ENCODE data around the gene ZNF276. TPM values are rescaled to one million over a fixed set of nuclear protein-coding genes. Genes with fewer than 3 reads are reported as not detected.
A peak's percentile ranks its signal among the peaks of the same experiment; 100 is the strongest.
"Not testable (repeated sequence)": the region's sequence is repeated elsewhere in the genome, so short reads cannot be mapped to it uniquely, and the experiment has no call there.

Gene ZNF276
- total RNA-seq, 1 donor from 2014 or later = 17.5 TPM

DNA sequence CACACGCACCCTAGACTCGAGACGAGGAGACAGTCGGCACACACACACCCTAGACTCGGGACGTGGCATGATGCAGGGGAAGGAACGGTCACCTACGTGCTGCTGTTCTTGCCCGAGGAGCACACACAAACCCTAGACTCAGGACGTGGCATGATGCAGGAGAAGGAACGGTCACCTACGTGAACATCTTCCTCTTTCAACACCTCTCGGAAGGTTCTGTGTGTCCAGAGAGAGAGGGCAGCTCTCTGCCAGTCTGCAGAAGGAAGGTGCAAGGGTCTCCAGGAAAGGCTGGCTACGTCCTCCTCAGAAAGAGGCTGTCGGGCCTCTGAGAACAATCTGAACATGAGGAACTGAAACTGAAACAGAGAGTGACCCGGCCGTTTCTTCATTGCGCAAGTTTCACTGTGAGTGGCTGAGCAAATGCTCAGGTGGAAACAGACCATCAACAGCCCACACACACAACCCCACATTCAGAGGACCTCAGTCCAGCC lies 43.4 kb downstream of the ZNF276 start:
- intact Hi-C loops (cut with DNase I) = no loop called here

DNA sequence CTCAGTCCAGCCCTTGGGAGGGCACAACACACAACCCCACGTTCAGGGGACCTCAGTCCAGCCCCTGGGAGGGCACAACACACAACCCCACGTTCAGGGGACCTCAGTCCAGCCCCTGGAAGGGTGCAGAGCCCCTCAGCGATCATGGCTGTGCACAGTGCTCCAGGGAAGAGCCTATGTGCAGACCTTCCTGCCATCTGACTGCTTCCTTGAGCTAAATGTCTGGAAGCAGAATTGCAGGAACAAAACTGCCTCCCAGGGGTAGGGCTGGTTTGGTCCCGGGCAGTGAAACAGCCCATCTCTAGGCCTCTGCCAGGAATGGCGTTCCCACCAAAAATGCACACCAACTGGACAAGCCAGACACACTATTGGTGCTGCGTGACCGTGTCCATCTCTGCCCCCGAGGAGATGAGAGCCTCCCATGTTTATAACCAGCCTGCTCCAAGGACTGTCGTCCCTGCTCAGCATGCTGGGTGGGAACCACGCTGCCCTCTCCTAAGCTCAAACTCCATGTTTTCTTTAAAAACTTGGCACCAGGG lies 44.0 kb downstream of the ZNF276 start:
- intact Hi-C loops (cut with DNase I) = no loop called here
- no peak for DNase-seq (ENCODE audit: low spot score)

More for the DNA sequence above, 43.4 kb downstream of the ZNF276 start:
- DNase-seq (ENCODE audit: low spot score) = peak; percentile 88

DNA sequence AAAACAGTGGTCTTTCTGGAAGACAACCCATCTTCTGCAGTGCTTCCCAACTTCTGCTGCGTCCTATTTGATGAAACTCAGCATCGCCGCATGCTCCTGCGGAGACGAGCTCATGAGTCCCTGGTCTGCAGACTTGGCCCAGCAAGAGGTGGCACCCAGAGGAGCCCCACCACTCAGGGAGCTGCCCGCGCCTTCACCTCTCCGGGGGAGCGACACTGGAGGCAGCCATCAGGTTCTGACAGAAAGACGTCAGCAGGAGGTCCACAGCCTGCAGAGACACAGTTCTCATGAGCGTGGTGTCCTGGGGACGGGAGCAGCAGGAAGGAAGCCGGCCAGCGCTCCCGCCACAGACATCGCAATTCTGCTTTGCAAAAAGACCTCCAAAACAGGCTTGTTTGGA lies 49.0 kb downstream of the ZNF276 start:
- no peak for DNase-seq (ENCODE audit: low spot score)
- intact Hi-C loops (cut with DNase I) = no loop called here

DNA sequence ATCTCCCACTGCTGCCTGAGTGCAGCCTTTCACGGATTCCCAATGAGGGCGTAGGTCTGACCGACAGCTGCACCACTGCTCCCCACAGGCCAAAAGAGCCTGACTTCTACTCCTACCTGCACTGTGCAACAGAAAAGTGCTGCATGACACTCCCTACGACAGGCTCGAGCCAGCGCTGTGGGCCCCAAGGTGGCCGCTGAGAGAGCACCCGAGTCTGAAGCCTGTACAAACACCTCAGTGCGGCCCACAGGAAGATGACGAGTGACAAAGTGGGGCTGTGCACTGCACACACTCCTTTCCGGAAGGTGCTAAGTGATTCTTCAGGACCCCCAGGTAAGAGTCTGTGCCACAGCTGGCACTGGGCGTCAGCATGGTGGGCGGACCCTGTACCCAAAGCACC lies 53.9 kb downstream of the ZNF276 start:
- DNase-seq (ENCODE audit: low spot score) = no peak

DNA sequence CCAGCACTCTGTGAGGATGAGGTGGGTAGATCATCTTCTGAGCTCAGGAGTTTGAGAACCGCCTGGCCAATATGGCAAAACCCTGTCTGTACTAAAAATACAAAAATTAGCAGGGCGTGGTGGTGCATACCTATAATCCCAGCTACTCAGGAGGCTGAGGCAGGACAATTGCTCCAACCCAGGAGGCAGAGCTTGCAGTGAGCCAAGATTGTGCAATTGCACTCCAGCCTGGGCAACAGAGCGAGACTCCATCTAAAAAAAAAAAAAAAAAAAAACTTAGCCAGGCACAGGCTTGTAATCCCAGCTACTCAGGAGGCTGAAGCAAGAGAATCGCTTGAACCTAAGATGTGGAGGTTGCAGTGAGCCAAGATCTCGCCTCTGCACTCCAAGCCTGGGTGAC lies 56.9 kb downstream of the ZNF276 start:
- DNase-seq (ENCODE audit: low spot score); intact Hi-C loops (cut with DNase I): not testable (repeated sequence)

More for the DNA sequence above, 53.9 kb downstream of the ZNF276 start:
- intact Hi-C loops (cut with DNase I) = no loop called here

DNA sequence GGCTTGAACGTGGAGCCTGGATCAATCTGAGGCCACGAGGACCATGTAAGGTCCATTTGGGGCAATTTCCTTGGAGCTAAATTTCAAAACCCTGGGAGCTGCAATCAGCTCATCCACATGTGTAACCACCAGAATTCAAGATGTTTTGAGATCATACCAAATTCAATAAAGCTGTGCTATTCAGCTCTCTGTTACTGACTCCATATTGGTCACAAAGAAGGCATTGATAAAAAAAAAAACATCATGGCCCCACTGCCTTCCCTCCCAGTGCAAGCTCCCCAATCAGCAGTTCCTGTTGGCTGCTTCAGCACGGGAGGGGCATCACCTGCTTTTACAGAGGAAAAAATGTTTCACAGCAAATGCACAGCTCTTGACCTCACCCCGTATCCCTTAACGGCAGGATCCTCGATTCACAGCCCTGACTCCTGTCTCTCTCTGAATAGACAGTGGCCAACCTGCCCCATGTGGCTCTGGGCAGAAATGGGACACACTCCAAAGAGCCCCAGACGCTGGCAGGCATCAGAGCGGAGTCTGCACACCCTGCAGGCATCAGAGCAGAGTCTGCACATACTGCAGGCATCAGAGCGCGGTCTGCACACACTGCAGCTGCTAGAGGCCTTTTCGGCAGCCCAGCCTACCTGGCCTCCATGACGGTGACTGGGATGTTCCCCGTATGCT lies 58.0 kb downstream of the ZNF276 start:
- no peak for DNase-seq (ENCODE audit: low spot score)
- intact Hi-C loops (cut with DNase I) = no loop called here

DNA sequence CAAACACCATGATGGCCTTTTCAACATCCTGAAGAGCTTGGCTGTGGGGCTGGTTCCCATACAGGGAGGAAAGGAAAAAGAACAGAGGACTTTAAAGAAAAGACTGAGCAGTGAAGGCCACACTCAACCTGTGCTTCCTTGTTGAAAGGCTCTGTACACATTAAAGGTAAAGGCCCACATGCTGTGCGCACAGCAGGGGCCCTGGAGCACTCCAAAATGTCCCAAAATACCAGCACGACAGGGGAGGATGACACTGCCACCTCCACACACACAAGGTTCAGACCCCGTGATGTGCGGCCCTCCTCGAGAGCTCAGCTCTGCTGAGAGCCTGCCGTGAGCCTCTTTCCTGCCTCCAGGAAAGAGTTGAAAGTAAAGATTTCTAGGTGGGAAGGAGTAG lies 58.6 kb downstream of the ZNF276 start:
- DNase-seq (ENCODE audit: low spot score) = no peak
- intact Hi-C loops (cut with DNase I) = no loop called here

DNA sequence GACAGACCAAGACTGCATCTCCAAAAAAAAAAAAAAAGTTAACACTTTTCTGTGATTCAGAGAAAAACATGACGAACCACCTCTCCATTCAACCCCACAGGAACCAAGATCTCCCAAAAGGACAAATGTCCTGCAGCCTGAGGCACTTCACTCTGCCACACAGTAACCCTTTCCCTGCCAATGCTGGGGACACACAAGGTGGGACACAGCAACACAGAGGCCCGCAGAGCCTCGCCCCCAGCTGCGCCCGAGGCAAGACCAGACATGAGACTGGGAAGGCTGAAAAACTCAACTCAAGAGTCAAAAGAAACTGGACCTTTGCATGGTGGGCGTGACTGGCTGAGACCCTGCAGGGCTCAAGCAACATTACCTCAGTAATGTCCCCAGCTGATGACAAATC lies 61.2 kb downstream of the ZNF276 start:
- intact Hi-C loops (cut with DNase I) = no loop called here
- no peak for DNase-seq (ENCODE audit: low spot score)

DNA sequence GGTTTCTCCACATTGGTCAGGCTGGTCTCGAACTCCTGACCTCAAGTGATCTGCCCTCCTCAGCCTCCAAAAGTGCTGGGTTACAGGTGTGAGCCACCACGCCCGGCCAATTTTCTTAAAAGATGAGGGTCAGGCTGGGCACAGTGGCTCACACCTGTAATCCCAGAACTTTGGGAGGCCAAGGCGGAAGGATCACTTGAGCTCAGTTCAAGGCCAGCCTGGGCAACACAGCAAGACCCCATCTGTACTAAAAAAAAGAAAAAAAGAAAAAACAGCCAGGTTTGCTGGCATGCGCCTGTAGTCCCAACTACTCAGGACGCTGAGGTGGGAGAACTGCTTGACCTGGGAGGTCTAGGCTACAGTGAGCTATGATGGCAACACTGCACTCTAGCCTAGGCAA lies 62.6 kb downstream of the ZNF276 start:
- intact Hi-C loops (cut with DNase I); DNase-seq (ENCODE audit: low spot score): not testable (repeated sequence)

DNA sequence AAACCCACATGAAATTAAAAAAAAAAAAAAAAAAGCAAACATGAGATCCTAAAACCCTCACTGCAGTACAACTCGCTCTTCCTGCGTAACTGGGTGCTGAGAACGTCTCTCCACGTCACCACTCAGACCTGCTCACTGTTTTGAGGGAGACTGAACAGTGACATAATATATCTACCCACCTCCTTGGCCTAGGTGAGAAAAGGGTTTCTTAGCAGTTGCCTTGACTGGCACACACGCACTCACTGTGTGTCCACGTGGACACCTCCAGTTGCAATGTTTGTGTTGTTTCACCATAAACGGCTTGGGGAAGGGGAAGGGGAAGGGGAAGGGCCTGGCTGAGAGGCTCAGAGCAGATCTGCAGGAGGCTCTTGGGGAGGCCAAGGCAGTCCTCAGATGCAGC lies 63.1 kb downstream of the ZNF276 start:
- intact Hi-C loops (cut with DNase I) = no loop called here
- DNase-seq (ENCODE audit: low spot score) = no peak

DNA sequence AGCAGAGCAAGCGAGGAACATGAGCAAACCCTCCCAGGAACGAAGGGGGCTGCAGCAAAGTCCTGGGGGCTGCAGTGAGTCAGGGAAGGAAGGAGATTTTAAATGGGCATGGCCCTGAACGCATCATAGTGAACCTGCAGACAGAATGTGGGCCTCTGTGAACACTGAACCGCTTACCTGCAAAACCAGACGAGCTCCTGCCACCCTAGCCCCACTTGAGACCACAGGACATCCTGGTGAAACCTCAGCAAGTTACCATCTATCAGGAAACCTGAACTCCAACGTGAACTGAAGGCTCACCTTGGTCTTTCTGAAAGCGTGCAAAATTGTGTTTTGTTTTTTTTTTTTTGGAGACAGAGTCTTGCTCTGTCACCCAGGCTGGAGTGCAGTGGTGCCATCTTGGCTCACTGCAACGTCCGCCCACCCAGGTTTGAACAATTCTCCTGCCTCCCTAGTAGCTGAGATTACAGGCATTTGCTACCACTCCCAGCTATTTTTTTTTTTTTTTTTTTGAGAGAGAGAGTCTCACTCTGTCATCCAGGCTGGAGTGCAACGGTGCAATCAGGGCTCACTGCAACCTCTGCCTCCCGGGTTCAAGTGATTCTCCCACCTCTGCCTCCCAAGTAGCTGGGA lies 64.3 kb downstream of the ZNF276 start:
- DNase-seq (ENCODE audit: low spot score) = no peak
- intact Hi-C loops (cut with DNase I) = no loop called here

DNA sequence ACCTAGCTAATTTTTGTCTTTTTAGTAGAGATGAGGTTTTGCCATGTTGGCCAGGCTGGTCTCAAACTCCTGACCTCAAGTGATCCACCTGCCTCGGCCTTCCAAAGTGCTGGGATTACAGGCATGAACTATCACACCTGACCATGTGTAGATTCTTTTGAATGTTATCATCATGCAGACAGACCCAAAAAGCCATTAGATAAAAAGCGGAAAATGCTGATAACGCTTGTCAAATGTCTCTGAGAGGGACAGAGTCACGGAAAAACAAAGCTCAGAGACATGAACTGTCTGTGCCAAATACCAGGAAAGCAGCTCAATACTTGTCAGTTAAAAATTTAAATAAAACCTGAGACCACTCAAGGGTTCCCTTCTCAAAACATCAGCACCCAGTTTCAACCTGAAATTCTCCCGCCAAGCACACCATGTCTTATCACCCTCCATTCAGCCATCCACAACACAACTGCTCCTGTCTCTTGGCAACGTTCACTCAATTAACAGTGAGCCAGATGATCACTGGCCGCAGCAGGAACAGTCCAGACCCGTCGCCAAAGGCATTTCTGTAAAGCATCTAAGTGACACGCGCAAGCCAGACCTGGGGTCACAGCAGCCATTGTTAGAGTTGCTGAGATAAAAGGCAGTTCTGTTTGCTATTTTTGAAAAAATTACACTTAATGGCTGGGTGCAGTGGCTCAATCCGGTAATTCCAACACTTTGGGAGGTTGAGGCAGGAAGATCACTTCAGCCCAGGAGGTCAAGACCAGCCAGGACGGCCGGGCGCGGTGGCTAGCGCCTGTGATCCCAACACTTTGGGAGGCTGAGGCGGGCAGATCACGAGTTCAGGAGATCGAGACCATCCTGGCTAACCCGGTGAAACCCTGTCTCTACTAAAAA lies 65.4 kb downstream of the ZNF276 start:
- intact Hi-C loops (cut with DNase I) = no loop called here
- DNase-seq (ENCODE audit: low spot score) = no peak

DNA sequence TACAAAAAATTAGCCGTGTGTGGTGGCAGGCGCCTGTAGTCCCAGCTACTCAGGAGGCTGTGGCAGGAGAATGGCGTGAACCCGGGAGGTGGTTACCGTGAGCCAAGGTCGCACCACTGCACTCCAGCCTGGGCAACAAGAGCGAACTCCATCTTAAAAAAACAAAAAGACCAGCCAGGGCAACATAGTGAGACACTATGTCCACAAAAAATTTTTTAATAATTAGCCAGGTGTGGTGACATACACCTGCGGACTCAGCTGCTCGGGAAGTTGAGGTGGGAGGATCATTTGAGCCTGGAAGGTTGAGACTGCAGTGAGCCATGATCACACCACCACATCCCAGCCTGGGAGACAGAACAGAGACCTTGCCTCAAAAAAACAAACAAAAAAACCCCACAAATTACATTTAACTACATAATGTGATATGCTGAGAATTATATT lies 66.0 kb downstream of the ZNF276 start:
- intact Hi-C loops (cut with DNase I) = no loop called here
- DNase-seq (ENCODE audit: low spot score) = no peak

Other genes starting within 250 kb of the ZNF276 start
- gene ANKRD11, start 231.0 kb upstream of the ZNF276 start, total RNA-seq = 77.9 TPM
- 89.5 TPM for gene SPG7, start 213.1 kb upstream of the ZNF276 start, total RNA-seq
- gene RPL13, start 160.9 kb upstream of the ZNF276 start, total RNA-seq = 882 TPM
- not detected for gene CPNE7, start 145.8 kb upstream of the ZNF276 start, total RNA-seq
- not detected for gene DPEP1, start 107.9 kb upstream of the ZNF276 start, total RNA-seq
- gene CHMP1A, start 63.8 kb upstream of the ZNF276 start, total RNA-seq = 46.0 TPM
- gene SPATA33, start 63.7 kb upstream of the ZNF276 start, total RNA-seq = 4.3 TPM
- 32.9 TPM for gene CDK10, start 34.8 kb upstream of the ZNF276 start, total RNA-seq
- 4.4 TPM for gene SPATA2L, start 19.8 kb upstream of the ZNF276 start, total RNA-seq
- gene VPS9D1, start 639 bp upstream of the ZNF276 start, total RNA-seq = 19.7 TPM
- 1.0 TPM for gene FANCA, start 95.1 kb downstream of the ZNF276 start, total RNA-seq
- 0.92 TPM for gene SPIRE2, start 106.9 kb downstream of the ZNF276 start, total RNA-seq
- 106 TPM for gene TCF25, start 152.1 kb downstream of the ZNF276 start, total RNA-seq
- 4.0 TPM for gene MC1R, start 197.3 kb downstream of the ZNF276 start, total RNA-seq
- gene TUBB3, start 201.8 kb downstream of the ZNF276 start, total RNA-seq = 6.8 TPM
- 42.8 TPM for gene DEF8, start 227.2 kb downstream of the ZNF276 start, total RNA-seq